GM12874 (cell line): ENCODE data around the gene MIER2.
A peak's percentile ranks its signal among the peaks of the same experiment; 100 is the strongest.

Experiments used
- TF ChIP-seq, protein P1 (sequence below): IDR thresholded peaks from 2 replicates; pipeline ENCODE4 v1.5.1; 2011; ENCODE audit warnings: low read depth, mild to moderate bottlenecking, control low read depth, low read length, moderate library complexity; ENCODE audit not compliant: insufficient read depth

The MIER2 gene

GRCh38 chr19:389255-389934 lies 44.8 kb upstream of the MIER2 start:
- TF ChIP-seq, protein P1, sequence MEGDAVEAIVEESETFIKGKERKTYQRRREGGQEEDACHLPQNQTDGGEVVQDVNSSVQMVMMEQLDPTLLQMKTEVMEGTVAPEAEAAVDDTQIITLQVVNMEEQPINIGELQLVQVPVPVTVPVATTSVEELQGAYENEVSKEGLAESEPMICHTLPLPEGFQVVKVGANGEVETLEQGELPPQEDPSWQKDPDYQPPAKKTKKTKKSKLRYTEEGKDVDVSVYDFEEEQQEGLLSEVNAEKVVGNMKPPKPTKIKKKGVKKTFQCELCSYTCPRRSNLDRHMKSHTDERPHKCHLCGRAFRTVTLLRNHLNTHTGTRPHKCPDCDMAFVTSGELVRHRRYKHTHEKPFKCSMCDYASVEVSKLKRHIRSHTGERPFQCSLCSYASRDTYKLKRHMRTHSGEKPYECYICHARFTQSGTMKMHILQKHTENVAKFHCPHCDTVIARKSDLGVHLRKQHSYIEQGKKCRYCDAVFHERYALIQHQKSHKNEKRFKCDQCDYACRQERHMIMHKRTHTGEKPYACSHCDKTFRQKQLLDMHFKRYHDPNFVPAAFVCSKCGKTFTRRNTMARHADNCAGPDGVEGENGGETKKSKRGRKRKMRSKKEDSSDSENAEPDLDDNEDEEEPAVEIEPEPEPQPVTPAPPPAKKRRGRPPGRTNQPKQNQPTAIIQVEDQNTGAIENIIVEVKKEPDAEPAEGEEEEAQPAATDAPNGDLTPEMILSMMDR: no peak

GRCh38 chr19:388691-389090 lies 44.1 kb upstream of the MIER2 start:
- TF ChIP-seq, protein P1: no peak

DNA sequence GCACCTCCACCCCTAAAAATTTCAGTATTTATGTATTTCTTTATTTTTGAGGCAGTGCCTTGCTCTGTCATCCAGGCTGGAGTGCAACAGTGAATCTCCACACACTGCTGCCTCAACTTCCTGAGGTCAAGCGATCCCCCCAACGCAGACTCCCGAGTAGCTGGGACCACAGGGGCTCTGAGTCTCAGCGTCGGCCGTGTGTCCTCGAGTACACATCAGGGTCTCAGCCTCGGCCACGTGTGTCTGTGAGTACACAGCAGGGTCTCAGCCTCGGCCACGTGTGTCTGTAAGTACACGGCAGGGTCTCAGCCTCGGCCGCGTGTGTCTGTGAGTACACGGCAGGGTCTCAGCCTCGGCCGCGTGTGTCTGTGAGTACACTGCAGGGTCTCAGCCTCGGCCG lies 43.2 kb upstream of the MIER2 start:
- TF ChIP-seq, protein P1: no peak

- TF ChIP-seq, protein P1: no peak
Measured at GRCh38 chr19:384799-385169, 40.2 kb upstream of the MIER2 start.

GRCh38 chr19:383922-384798 lies 39.6 kb upstream of the MIER2 start:
- TF ChIP-seq, protein P1: 0 out of 2 replicates have a peak, but pooled peaks have one; percentile 23

DNA sequence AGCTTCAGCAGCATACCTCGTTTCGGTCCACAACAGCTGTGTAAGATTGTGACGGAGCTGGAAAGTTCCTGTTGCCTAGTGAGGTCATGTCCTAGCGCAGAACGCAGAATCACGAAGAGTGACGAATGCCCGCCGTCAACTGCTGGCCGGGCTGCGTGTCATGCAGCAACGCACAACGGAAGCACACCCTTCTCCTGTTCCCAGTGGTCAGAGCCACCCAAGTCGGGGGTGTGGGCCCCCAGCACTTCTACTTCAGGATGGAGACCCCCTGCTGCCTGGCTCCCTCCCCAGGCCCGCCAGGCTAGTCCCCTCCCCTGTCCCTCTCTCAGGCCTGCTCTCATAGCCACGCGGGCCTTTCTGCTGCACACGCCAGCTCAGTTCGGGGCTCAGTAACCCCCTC lies 38.4 kb upstream of the MIER2 start:
- TF ChIP-seq, protein P1: no peak

GRCh38 chr19:379796-380195 lies 35.2 kb upstream of the MIER2 start:
- TF ChIP-seq, protein P1: no peak
